Smooth muscle cell (in vitro differentiated cells): ENCODE measurements around the gene GMPPA. TPM values are rescaled to one million over a fixed set of nuclear protein-coding genes. Genes with fewer than 3 reads are reported as not detected.

ENCODE experiments used
- DNase-seq: peaks from one replicate; lab custom pipeline; 2025; ENCODE audit not compliant: unreplicated experiment; lab: John Stamatoyannopoulos, UW
- H2AFZ ChIP-seq: fragments of 200-600 bp; sonication (generic); 2 replicates; pipeline ENCODE4 v1.6.0; 2016; ENCODE audit warnings: antibody characterized with exemption, low read depth, mild to moderate bottlenecking
- H3F3A ChIP-seq: fragments of 200-600 bp; sonication (generic); 2 replicates; pipeline ENCODE4 v1.6.0; 2017; ENCODE audit warnings: antibody characterized with exemption, low read depth
- H3K27ac ChIP-seq: fragments of 200-600 bp; sonication (generic); 2 replicates; pipeline ENCODE4 v1.5.1; 2016; ENCODE audit warnings: low read depth, mild to moderate bottlenecking
- H3K27me3 ChIP-seq: fragments of 200-600 bp; sonication (generic); 2 replicates; pipeline ENCODE4 v1.6.1; 2016; ENCODE audit warnings: low read depth, mild to moderate bottlenecking
- H3K36me3 ChIP-seq: fragments of 200-600 bp; sonication (generic); 2 replicates; pipeline ENCODE4 v1.5.1; 2016; ENCODE audit warnings: low read depth
- H3K4me1 ChIP-seq: fragments of 200-600 bp; sonication (generic); 2 replicates; pipeline ENCODE4 v1.5.1; 2016; ENCODE audit warnings: low read depth
- H3K4me2 ChIP-seq: fragments of 200-600 bp; sonication (generic); 2 replicates; pipeline ENCODE4 v1.6.0; 2016; ENCODE audit warnings: mild to moderate bottlenecking
- H3K4me3 ChIP-seq: fragments of 200-600 bp; sonication (generic); 2 replicates; pipeline ENCODE4 v1.5.1; 2016; ENCODE audit warnings: mild to moderate bottlenecking
- H3K79me2 ChIP-seq: fragments of 200-600 bp; sonication (generic); 2 replicates; pipeline ENCODE4 v1.6.0; 2016; ENCODE audit warnings: low read depth, mild to moderate bottlenecking
- H3K9ac ChIP-seq: fragments of 200-600 bp; sonication (generic); 2 replicates; pipeline ENCODE4 v1.6.0; 2016; ENCODE audit warnings: low read depth
- H3K9me3 ChIP-seq: fragments of 200-600 bp; sonication (generic); replicated peaks from 2 replicates; pipeline ENCODE4 v1.5.1; 2016; ENCODE audit warnings: low read depth
- H4K20me1 ChIP-seq: fragments of 200-600 bp; sonication (generic); 2 replicates; pipeline ENCODE4 v1.6.0; 2016; ENCODE audit warnings: low read depth
- CTCF ChIP-seq: fragments of 200-600 bp; sonication (generic); IDR thresholded peaks from 2 replicates; pipeline ENCODE4 v1.5.1; 2017; ENCODE audit warnings: borderline replicate concordance, mild to moderate bottlenecking, antibody characterized with exemption; ENCODE audit not compliant: insufficient read depth, poor library complexity, severe bottlenecking
- WGBS: methylation state at CpG from one replicate; pipeline ENCODE4 v1.1.7; 2016; ENCODE audit warnings: low lambda C conversion rate; 5-methylcytosine and 5-hydroxymethylcytosine counted together
- polyA plus RNA-seq: library from polyadenylated mRNA; unstranded; fragments of >200 nt; fragmentation: Nextera tagmentation; extraction: Ambion mirVana; gene quantifications from 2 replicates; pipeline ENCODE4 v1.2.1, GENCODE V29; 2016
- total RNA-seq: library from RNA; depleted of rRNA; stranded (reverse); fragments of >200 nt; gene quantifications from 2 replicates; pipeline ENCODE4 v1.2.3, GENCODE V29; 2014

Gene GMPPA
- total and polyA plus RNA-seq, 2 experiments from 2014 or later = 59.3 to 81.7 TPM

- no peak overlapping the region for H2AFZ ChIP-seq
- no peak overlapping the region for H3K4me3 ChIP-seq
- no peak overlapping the region for H3K9ac ChIP-seq
- H4K20me1 ChIP-seq = peaks cover 4% of the 10 kb centered on the region
- no peaks in the 10 kb centered on the region for H3K36me3 ChIP-seq
- TF ChIP-seq CTCF = no peak
- 77% methylated on average over 5 of the region's 5 CpGs for WGBS
- no peaks in the 10 kb centered on the region for H3K79me2 ChIP-seq
- peaks cover 33% of the 10 kb centered on the region for H3K4me1 ChIP-seq
- H3K27me3 ChIP-seq = no peaks in the 10 kb centered on the region
- H3F3A ChIP-seq = peaks cover 12% of the 10 kb centered on the region
- H3K27ac ChIP-seq = no peak overlapping the region
- H3K9me3 ChIP-seq = no peaks in the 10 kb centered on the region
- no peak overlapping the region for H3K4me2 ChIP-seq
- no peak for DNase-seq
These were observed 40.8 kb upstream of the GMPPA start for GRCh38 chr2:219457784-219458369.

- H3F3A ChIP-seq = peaks cover 5% of the 10 kb centered on the region
- no peak overlapping the region for H2AFZ ChIP-seq
- no peak overlapping the region for H3K4me3 ChIP-seq
- no peaks in the 10 kb centered on the region for H3K79me2 ChIP-seq
- H3K4me2 ChIP-seq = no peak overlapping the region
- no peak for TF ChIP-seq CTCF
- H3K9me3 ChIP-seq = no peaks in the 10 kb centered on the region
- 90% methylated on average over 8 of the region's 8 CpGs for WGBS
- H4K20me1 ChIP-seq = peaks cover 4% of the 10 kb centered on the region
- no peaks in the 10 kb centered on the region for H3K27me3 ChIP-seq
- no peaks in the 10 kb centered on the region for H3K36me3 ChIP-seq
- H3K9ac ChIP-seq = no peak overlapping the region
- DNase-seq = no peak
- no peak overlapping the region for H3K27ac ChIP-seq
- peaks cover 22% of the 10 kb centered on the region for H3K4me1 ChIP-seq
These were observed 39.7 kb upstream of the GMPPA start for GRCh38 chr2:219458996-219459395.

GRCh38 chr2:219459460-219460311 lies 39.0 kb upstream of the GMPPA start:
- Histone ChIP-seq H3K9ac (no peak overlapping the region), H2AFZ (no peak overlapping the region), H4K20me1 (peaks cover 4% of the 10 kb centered on the region), H3K4me3 (no peak overlapping the region), H3K36me3 (no peaks in the 10 kb centered on the region), H3F3A (peaks cover under 1% of the 10 kb centered on the region), H3K4me2 (peak overlapping the region; percentile 80), H3K79me2 (no peaks in the 10 kb centered on the region), H3K4me1 (peaks cover 20% of the 10 kb centered on the region), H3K27ac (no peak overlapping the region), H3K27me3 (no peaks in the 10 kb centered on the region), H3K9me3 (no peaks in the 10 kb centered on the region)
- TF ChIP-seq CTCF = peak; percentile 83
- peak; percentile 35 for DNase-seq
- WGBS = 47% methylated on average over 14 of the region's 14 CpGs
